ENCODE measurements around the gene TBX1. TPM values are rescaled to one million over a fixed set of nuclear protein-coding genes. Genes with fewer than 3 reads are reported as not detected.

TBX1 gene
- total RNA-seq, 1 experiment from 2014 or later: 12.8 TPM

GRCh38 chr22:19748991-19749664 lies 11.4 kb upstream of the TBX1 start (continued):
- TF ChIP-seq, protein P1, sequence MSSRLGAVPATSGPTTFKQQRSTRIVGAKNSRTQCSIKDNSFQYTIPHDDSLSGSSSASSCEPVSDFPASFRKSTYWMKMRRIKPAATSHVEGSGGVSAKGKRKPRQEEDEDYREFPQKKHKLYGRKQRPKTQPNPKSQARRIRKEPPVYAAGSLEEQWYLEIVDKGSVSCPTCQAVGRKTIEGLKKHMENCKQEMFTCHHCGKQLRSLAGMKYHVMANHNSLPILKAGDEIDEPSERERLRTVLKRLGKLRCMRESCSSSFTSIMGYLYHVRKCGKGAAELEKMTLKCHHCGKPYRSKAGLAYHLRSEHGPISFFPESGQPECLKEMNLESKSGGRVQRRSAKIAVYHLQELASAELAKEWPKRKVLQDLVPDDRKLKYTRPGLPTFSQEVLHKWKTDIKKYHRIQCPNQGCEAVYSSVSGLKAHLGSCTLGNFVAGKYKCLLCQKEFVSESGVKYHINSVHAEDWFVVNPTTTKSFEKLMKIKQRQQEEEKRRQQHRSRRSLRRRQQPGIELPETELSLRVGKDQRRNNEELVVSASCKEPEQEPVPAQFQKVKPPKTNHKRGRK (CRISPR knock-in tag; IDR thresholded peaks at IDR 0.05; ENCODE audit: borderline replicate concordance): no peak
- TF ChIP-seq NR1H2 (CRISPR knock-in tag; IDR thresholded peaks at IDR 0.05): no peak
- no peak for TF ChIP-seq SMAD4 (CRISPR knock-in tag; IDR thresholded peaks at IDR 0.05)

DNA sequence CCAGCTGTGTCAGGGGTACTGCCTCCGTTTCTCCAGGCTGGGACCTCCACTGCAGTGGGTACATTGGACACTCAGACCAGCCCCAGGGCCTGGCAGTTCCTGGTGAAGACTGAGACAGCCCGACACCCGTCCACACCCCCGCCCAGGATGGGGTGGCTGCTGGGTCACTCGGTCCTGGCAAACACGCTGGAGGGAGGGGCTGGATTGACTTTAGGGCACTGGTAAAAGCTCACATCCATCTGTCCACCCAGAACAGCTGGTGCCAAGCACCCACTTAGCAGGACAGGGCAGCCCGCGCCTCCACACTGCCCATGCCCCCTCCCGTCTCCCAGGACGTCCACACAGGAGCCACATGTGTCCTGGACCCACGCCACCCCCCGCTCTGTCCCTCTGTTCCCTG lies 10.7 kb upstream of the TBX1 start:
- DNase-seq (ENCODE audit: low spot score) (no peak), ATAC-seq (no peak)
- no peaks in the 10 kb centered on the region for H3K36me3 Mint-ChIP-seq
- no peak overlapping the region for H3K4me3 Mint-ChIP-seq
- ChIA-PET POLR2A (no interaction called here), CTCF (interaction anchor here (7.5 kb wide), 1 partner anchor 19 kb away, joined by 110 read pairs; no protein-coding TSS in a partner anchor)
- 0 out of 2 replicates have a peak, but pooled peaks cover under 1% of the 10 kb centered on the region for H3K4me1 Mint-ChIP-seq
- H3K27ac Mint-ChIP-seq: no peak overlapping the region
- H3K27me3 Mint-ChIP-seq (ENCODE audit: low read depth): peaks cover 33% of the 10 kb centered on the region
- H3K9me3 Mint-ChIP-seq: no peaks in the 10 kb centered on the region
- no peak for TF ChIP-seq RELA (CRISPR knock-in tag; IDR thresholded peaks at IDR 0.05; ENCODE audit: borderline replicate concordance)
- no peak for TF ChIP-seq HMGXB4 (CRISPR knock-in tag; IDR thresholded peaks at IDR 0.05)
- TF ChIP-seq NFATC4 (CRISPR knock-in tag; IDR thresholded peaks at IDR 0.05): no peak
- TF ChIP-seq, protein P2, sequence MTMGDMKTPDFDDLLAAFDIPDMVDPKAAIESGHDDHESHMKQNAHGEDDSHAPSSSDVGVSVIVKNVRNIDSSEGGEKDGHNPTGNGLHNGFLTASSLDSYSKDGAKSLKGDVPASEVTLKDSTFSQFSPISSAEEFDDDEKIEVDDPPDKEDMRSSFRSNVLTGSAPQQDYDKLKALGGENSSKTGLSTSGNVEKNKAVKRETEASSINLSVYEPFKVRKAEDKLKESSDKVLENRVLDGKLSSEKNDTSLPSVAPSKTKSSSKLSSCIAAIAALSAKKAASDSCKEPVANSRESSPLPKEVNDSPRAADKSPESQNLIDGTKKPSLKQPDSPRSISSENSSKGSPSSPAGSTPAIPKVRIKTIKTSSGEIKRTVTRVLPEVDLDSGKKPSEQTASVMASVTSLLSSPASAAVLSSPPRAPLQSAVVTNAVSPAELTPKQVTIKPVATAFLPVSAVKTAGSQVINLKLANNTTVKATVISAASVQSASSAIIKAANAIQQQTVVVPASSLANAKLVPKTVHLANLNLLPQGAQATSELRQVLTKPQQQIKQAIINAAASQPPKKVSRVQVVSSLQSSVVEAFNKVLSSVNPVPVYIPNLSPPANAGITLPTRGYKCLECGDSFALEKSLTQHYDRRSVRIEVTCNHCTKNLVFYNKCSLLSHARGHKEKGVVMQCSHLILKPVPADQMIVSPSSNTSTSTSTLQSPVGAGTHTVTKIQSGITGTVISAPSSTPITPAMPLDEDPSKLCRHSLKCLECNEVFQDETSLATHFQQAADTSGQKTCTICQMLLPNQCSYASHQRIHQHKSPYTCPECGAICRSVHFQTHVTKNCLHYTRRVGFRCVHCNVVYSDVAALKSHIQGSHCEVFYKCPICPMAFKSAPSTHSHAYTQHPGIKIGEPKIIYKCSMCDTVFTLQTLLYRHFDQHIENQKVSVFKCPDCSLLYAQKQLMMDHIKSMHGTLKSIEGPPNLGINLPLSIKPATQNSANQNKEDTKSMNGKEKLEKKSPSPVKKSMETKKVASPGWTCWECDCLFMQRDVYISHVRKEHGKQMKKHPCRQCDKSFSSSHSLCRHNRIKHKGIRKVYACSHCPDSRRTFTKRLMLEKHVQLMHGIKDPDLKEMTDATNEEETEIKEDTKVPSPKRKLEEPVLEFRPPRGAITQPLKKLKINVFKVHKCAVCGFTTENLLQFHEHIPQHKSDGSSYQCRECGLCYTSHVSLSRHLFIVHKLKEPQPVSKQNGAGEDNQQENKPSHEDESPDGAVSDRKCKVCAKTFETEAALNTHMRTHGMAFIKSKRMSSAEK (CRISPR knock-in tag; IDR thresholded peaks at IDR 0.05; ENCODE audit: borderline replicate concordance): no peak
- TF ChIP-seq, protein P3, sequence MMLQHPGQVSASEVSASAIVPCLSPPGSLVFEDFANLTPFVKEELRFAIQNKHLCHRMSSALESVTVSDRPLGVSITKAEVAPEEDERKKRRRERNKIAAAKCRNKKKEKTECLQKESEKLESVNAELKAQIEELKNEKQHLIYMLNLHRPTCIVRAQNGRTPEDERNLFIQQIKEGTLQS (CRISPR knock-in tag; conservative IDR thresholded peaks at IDR 0.05): no peak
- no peak for TF ChIP-seq NFE2L1 (CRISPR knock-in tag; IDR thresholded peaks at IDR 0.05)
- TF ChIP-seq, protein P4, sequence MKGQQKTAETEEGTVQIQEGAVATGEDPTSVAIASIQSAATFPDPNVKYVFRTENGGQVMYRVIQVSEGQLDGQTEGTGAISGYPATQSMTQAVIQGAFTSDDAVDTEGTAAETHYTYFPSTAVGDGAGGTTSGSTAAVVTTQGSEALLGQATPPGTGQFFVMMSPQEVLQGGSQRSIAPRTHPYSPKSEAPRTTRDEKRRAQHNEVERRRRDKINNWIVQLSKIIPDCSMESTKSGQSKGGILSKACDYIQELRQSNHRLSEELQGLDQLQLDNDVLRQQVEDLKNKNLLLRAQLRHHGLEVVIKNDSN (CRISPR knock-in tag; IDR thresholded peaks at IDR 0.05): no peak
- no peak for TF ChIP-seq NR2C2 (CRISPR knock-in tag; IDR thresholded peaks at IDR 0.05)
- TF ChIP-seq, protein P5, sequence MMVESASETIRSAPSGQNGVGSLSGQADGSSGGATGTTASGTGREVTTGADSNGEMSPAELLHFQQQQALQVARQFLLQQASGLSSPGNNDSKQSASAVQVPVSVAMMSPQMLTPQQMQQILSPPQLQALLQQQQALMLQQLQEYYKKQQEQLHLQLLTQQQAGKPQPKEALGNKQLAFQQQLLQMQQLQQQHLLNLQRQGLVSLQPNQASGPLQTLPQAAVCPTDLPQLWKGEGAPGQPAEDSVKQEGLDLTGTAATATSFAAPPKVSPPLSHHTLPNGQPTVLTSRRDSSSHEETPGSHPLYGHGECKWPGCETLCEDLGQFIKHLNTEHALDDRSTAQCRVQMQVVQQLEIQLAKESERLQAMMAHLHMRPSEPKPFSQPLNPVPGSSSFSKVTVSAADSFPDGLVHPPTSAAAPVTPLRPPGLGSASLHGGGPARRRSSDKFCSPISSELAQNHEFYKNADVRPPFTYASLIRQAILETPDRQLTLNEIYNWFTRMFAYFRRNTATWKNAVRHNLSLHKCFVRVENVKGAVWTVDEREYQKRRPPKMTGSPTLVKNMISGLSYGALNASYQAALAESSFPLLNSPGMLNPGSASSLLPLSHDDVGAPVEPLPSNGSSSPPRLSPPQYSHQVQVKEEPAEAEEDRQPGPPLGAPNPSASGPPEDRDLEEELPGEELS (CRISPR knock-in tag; IDR thresholded peaks at IDR 0.05): no peak
- no peak for TF ChIP-seq FOXK1 (CRISPR knock-in tag; IDR thresholded peaks at IDR 0.05)
- no peak for TF ChIP-seq ESRRA (CRISPR knock-in tag; IDR thresholded peaks at IDR 0.05; ENCODE audit: borderline replicate concordance)
- no peak for TF ChIP-seq IRF1 (CRISPR knock-in tag; IDR thresholded peaks at IDR 0.05)
- no peak for TF ChIP-seq ZNF232 (CRISPR knock-in tag; IDR thresholded peaks at IDR 0.05)
- TF ChIP-seq, protein P6, sequence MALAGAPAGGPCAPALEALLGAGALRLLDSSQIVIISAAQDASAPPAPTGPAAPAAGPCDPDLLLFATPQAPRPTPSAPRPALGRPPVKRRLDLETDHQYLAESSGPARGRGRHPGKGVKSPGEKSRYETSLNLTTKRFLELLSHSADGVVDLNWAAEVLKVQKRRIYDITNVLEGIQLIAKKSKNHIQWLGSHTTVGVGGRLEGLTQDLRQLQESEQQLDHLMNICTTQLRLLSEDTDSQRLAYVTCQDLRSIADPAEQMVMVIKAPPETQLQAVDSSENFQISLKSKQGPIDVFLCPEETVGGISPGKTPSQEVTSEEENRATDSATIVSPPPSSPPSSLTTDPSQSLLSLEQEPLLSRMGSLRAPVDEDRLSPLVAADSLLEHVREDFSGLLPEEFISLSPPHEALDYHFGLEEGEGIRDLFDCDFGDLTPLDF (CRISPR knock-in tag; IDR thresholded peaks at IDR 0.05): no peak
- TF ChIP-seq CREB1 (CRISPR knock-in tag; IDR thresholded peaks at IDR 0.05): no peak
- TF ChIP-seq AFF4 (CRISPR knock-in tag; IDR thresholded peaks at IDR 0.05; ENCODE audit: borderline replicate concordance): no peak

Measured in WTC11 (cell line).